GM23248 (cell line): ENCODE results near the gene LST1. TPM values are rescaled to one million over a fixed set of nuclear protein-coding genes. Genes with fewer than 3 reads are reported as not detected.

Experiments used
- DNase-seq: peaks from one replicate; pipeline ENCODE4 v3.0.0-alpha.2; 2015
- H2AFZ ChIP-seq: fragments of 200-600 bp; sonication (generic); 2 replicates; pipeline ENCODE4 v1.6.1; 2016; ENCODE audit warnings: antibody characterized with exemption
- H3F3A ChIP-seq: fragments of 200-600 bp; sonication (generic); 2 replicates; pipeline ENCODE4 v1.6.1; 2016; ENCODE audit warnings: mild to moderate bottlenecking, antibody characterized with exemption, mixed run types; ENCODE audit not compliant: insufficient read depth
- H3K27ac ChIP-seq: fragments of 200-600 bp; sonication (generic); 2 replicates; pipeline ENCODE4 v1.5.1; 2016; ENCODE audit warnings: mild to moderate bottlenecking
- H3K27me3 ChIP-seq: fragments of 200-600 bp; sonication (generic); replicated peaks from 2 replicates; pipeline ENCODE4 v1.6.1; 2016; ENCODE audit warnings: mild to moderate bottlenecking; ENCODE audit not compliant: insufficient read depth
- H3K36me3 ChIP-seq: fragments of 200-600 bp; sonication (generic); 2 replicates; pipeline ENCODE4 v1.6.1; 2016; ENCODE audit warnings: low read depth, mild to moderate bottlenecking
- H3K4me1 ChIP-seq: fragments of 200-600 bp; sonication (generic); 2 replicates; pipeline ENCODE4 v1.6.1; 2016; ENCODE audit warnings: mild to moderate bottlenecking; ENCODE audit not compliant: insufficient read depth
- H3K4me2 ChIP-seq: fragments of 200-600 bp; sonication (generic); one replicate; pipeline ENCODE4 v1.6.1; 2016; ENCODE audit warnings: mild to moderate bottlenecking; ENCODE audit not compliant: unreplicated experiment
- H3K4me3 ChIP-seq: fragments of 200-600 bp; sonication (generic); 2 replicates; pipeline ENCODE4 v1.5.1; 2016; ENCODE audit warnings: mild to moderate bottlenecking
- H3K79me2 ChIP-seq: fragments of 200-600 bp; sonication (generic); 2 replicates; pipeline ENCODE4 v1.6.1; 2016; ENCODE audit warnings: mild to moderate bottlenecking; ENCODE audit not compliant: insufficient read depth
- H3K9ac ChIP-seq: fragments of 200-600 bp; sonication (generic); 2 replicates; pipeline ENCODE4 v1.6.1; 2016; ENCODE audit warnings: mild to moderate bottlenecking
- H3K9me2 ChIP-seq: fragments of 200-600 bp; sonication (generic); 2 replicates; pipeline ENCODE4 v1.6.1; 2016; ENCODE audit warnings: mixed run types, mild to moderate bottlenecking, moderate library complexity; ENCODE audit not compliant: insufficient read depth
- H3K9me3 ChIP-seq: fragments of 200-600 bp; sonication (generic); one replicate; pipeline ENCODE4 v1.6.1; 2017; ENCODE audit warnings: low read depth
- H4K20me1 ChIP-seq: fragments of 200-600 bp; sonication (generic); 2 replicates; pipeline ENCODE4 v1.6.0; 2016; ENCODE audit not compliant: insufficient read depth
- EZH2 ChIP-seq: fragments of 200-600 bp; sonication (generic); IDR thresholded peaks from 2 replicates; pipeline ENCODE4 v1.6.1; 2018; ENCODE audit warnings: antibody characterized with exemption, mild to moderate bottlenecking; ENCODE audit not compliant: insufficient read depth, poor library complexity, severe bottlenecking
- EZH2phosphoT487 ChIP-seq: fragments of 200-600 bp; sonication (generic); IDR thresholded peaks from 2 replicates; pipeline ENCODE4 v1.6.1; 2018; ENCODE audit warnings: antibody characterized with exemption, moderate library complexity, mild to moderate bottlenecking, low read depth; ENCODE audit not compliant: insufficient read depth
- WGBS, 2 experiments: methylation state at CpG; one replicate each; pipeline ENCODE4 v1.1.6; 2015 to 2017; ENCODE audit warnings: low lambda C conversion rate in 2 of 2, low coverage in 1 of 2; ENCODE audit errors: missing lambda C conversion rate in 2 of 2; 5-methylcytosine and 5-hydroxymethylcytosine counted together
- in situ Hi-C: fragments of 300-500 bp; cut with MboI; formaldehyde crosslinking; loops from 2 replicates; pipeline ENCODE4 v1.15.0; 2020
- polyA plus RNA-seq: library from polyadenylated mRNA; unstranded; fragments of >200 nt; fragmentation: Nextera tagmentation; extraction: Ambion mirVana; gene quantifications from 2 replicates; pipeline ENCODE4 v1.2.1, GENCODE V29; 2016
- total RNA-seq: library from RNA; depleted of rRNA; stranded (reverse); fragments of >200 nt; shearing (Covaris generic); gene quantifications from 2 replicates; pipeline ENCODE4 v1.2.3, GENCODE V29; 2014

The LST1 gene
- total and polyA plus RNA-seq, 2 experiments from 2014 or later: not detected

DNA sequence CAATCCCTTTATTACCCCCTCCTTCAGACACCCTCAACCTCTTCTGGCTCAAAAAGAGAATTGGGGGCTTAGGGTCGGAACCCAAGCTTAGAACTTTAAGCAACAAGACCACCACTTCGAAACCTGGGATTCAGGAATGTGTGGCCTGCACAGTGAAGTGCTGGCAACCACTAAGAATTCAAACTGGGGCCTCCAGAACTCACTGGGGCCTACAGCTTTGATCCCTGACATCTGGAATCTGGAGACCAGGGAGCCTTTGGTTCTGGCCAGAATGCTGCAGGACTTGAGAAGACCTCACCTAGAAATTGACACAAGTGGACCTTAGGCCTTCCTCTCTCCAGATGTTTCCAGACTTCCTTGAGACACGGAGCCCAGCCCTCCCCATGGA, 8.5 kb upstream of the LST1 start:
- DNase-seq: no peak
- Histone ChIP-seq H3K4me2 (no peak overlapping the region), H4K20me1 (no peaks in the 10 kb centered on the region), H3F3A (no peaks in the 10 kb centered on the region), H3K36me3 (no peaks in the 10 kb centered on the region), H3K27me3 (no peaks in the 10 kb centered on the region), H3K9me3 (no peaks in the 10 kb centered on the region), H3K79me2 (no peaks in the 10 kb centered on the region), H3K4me1 (peaks cover 4% of the 10 kb centered on the region; the same call in 1 of the 2 replicates), H2AFZ (no peak overlapping the region), H3K4me3 (no peak overlapping the region), H3K9ac (no peak overlapping the region), H3K27ac (no peak overlapping the region), H3K9me2 (no peaks in the 10 kb centered on the region)
- TF ChIP-seq EZH2phosphoT487: no peak
- no peak for TF ChIP-seq EZH2
- WGBS, 2 experiments: 78 to 90% methylated on average over 3 of the region's 3 CpGs
- in situ Hi-C loops: no loop called here

DNA sequence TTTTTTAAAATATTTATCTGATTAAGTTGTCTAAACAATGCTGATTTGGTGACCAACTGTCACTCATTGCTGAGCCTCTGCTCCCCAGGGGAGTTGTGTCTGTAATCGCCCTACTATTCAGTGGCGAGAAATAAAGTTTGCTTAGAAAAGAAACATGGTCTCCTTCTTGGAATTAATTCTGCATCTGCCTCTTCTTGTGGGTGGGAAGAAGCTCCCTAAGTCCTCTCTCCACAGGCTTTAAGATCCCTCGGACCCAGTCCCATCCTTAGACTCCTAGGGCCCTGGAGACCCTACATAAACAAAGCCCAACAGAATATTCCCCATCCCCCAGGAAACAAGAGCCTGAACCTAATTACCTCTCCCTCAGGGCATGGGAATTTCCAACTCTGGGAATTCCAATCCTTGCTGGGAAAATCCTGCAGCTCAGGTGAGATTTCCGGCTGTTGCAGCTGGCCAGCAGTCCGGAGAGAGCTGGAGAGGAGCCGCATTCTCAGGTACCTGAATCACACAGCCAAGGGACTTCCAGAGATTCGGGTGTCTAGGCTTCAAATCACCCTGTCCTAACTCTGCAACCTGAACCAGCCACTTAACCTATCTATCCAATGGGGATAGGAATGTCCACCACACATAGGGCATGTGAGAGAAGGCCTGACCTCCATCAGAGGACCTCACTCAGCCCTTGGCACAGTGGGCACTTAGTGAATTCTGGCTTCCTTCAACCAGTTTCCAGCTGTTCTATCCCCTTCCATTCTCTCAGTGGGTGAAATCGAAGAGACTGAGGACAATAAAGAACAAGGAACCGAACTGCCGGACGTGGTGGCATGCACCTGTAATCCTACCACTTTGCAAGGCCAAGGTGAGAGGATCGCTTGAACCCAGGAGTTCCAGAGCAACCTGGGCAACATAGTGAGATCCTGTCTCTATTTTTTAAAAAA, 7.6 kb upstream of the LST1 start:
- Histone ChIP-seq H2AFZ (no peak overlapping the region), H3K27ac (no peak overlapping the region), H3K9me3 (no peaks in the 10 kb centered on the region), H4K20me1 (no peaks in the 10 kb centered on the region), H3K27me3 (no peaks in the 10 kb centered on the region), H3K9me2 (no peaks in the 10 kb centered on the region), H3K36me3 (no peaks in the 10 kb centered on the region), H3F3A (no peaks in the 10 kb centered on the region), H3K4me1 (peaks cover 4% of the 10 kb centered on the region; the same call in 1 of the 2 replicates), H3K9ac (no peak overlapping the region), H3K79me2 (no peaks in the 10 kb centered on the region), H3K4me3 (no peak overlapping the region), H3K4me2 (no peak overlapping the region)
- DNase-seq: no peak
- in situ Hi-C loops: no loop called here
- WGBS, 2 experiments: 85% methylated on average over 12 of the region's 12 CpGs
- TF ChIP-seq EZH2: no peak
- TF ChIP-seq EZH2phosphoT487: no peak

GRCh38 chr6:31579119-31579505, 7.0 kb upstream of the LST1 start:
- in situ Hi-C loops: no loop called here
- no peaks in the 10 kb centered on the region for H4K20me1 ChIP-seq
- H3F3A ChIP-seq: no peaks in the 10 kb centered on the region
- H3K4me2 ChIP-seq: no peak overlapping the region
- no peak overlapping the region for H3K9ac ChIP-seq
- no peaks in the 10 kb centered on the region for H3K9me2 ChIP-seq
- H3K4me3 ChIP-seq: no peak overlapping the region
- 93 to 96% methylated on average over 3 of the region's 3 CpGs for WGBS, 2 experiments
- no peak overlapping the region for H3K27ac ChIP-seq
- TF ChIP-seq EZH2phosphoT487 (no peak), EZH2 (no peak)
- no peaks in the 10 kb centered on the region for H3K79me2 ChIP-seq
- H2AFZ ChIP-seq: no peak overlapping the region
- H3K9me3 ChIP-seq: no peaks in the 10 kb centered on the region
- no peaks in the 10 kb centered on the region for H3K36me3 ChIP-seq
- no peak for DNase-seq
- no peaks in the 10 kb centered on the region for H3K27me3 ChIP-seq
- peaks cover 4% of the 10 kb centered on the region; the same call in 1 of the 2 replicates for H3K4me1 ChIP-seq

DNA sequence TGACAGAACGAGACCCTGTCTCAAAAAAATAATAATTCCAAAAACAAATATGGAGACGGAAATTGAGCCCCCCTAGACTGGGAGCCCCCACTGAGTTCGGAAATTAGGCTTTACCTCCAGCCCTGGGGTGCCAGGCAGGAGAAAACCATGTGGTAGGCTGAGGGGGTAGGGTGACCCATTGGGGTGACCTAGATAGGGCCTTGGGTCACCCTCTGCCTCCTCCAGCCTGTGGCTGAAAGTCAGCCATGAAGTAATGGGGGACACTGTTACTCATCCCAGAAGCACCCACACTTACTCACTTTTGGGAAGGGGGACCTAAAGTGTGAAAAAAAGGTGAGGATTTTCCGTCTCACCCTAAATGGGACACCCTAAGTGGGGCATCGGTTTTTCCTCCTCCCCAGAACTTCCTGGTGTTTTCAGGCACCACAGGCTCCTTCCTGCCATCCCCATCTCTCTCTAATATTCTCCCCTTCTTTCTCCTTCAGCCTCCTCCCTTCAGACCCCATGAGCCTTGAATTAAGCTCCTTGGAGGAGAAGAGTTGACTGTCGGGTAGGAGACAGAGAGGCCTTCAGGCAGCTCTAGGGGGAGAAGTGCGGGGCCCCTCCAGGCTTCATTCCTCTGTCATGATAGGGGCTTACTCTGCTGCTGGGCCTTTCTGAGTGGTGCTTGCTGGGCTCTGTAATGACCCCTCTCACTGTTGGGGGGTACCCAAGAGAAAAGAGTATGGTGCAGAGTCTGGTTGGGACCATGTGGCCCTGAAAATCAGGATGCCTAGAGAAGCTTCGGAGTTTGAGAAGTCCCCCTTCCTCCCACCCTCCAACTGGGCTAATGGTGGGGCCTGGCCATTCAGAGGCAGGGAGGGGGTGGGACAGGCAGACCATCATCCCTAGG, 6.3 kb upstream of the LST1 start:
- Histone ChIP-seq H3K4me2 (no peak overlapping the region), H4K20me1 (no peaks in the 10 kb centered on the region), H3K27me3 (no peaks in the 10 kb centered on the region), H3K9me2 (no peaks in the 10 kb centered on the region), H3K9me3 (no peaks in the 10 kb centered on the region), H3K4me1 (peaks cover 4% of the 10 kb centered on the region; the same call in 1 of the 2 replicates), H3K4me3 (no peak overlapping the region), H3K27ac (no peak overlapping the region), H3K9ac (no peak overlapping the region), H2AFZ (peak overlapping the region; percentile 98), H3K79me2 (no peaks in the 10 kb centered on the region), H3K36me3 (no peaks in the 10 kb centered on the region), H3F3A (no peaks in the 10 kb centered on the region)
- DNase-seq: no peak
- in situ Hi-C loops: no loop called here
- TF ChIP-seq EZH2 (no peak), EZH2phosphoT487 (no peak)
- 80% methylated on average over 8 of the region's 8 CpGs for WGBS, 2 experiments
